Fibroblast of pulmonary artery (primary cell): ENCODE results near the gene ALG12.

ENCODE experiments used
- DNase-seq: peaks from one replicate; pipeline ENCODE4 v3.0.0-alpha.2; 2010; ENCODE audit warnings: low read depth
- H3K4me3 ChIP-seq: replicated peaks from 2 replicates; pipeline ENCODE4 v1.5.1; 2011; ENCODE audit warnings: low read depth, mild to moderate bottlenecking, control low read depth, low read length, moderate library complexity
- TF ChIP-seq, protein P1 (sequence below): IDR thresholded peaks from 2 replicates; pipeline ENCODE4 v1.5.1; 2011; ENCODE audit warnings: mild to moderate bottlenecking, control low read depth, low read length, inconsistent platforms; ENCODE audit errors: missing control alignments

Gene ALG12

GRCh38 chr22:49917974-49918910 lies at the start of gene ALG12, which contains the start of gene CRELD2:
ALG12 (minus strand) TSS chr22:49918438; CDS start chr22:49913765, 4,673 bp downstream.
CRELD2 (plus strand) TSS chr22:49918634; CDS start chr22:49918770, 136 bp downstream.
- peak; percentile 97 for DNase-seq
- TF ChIP-seq, protein P1, sequence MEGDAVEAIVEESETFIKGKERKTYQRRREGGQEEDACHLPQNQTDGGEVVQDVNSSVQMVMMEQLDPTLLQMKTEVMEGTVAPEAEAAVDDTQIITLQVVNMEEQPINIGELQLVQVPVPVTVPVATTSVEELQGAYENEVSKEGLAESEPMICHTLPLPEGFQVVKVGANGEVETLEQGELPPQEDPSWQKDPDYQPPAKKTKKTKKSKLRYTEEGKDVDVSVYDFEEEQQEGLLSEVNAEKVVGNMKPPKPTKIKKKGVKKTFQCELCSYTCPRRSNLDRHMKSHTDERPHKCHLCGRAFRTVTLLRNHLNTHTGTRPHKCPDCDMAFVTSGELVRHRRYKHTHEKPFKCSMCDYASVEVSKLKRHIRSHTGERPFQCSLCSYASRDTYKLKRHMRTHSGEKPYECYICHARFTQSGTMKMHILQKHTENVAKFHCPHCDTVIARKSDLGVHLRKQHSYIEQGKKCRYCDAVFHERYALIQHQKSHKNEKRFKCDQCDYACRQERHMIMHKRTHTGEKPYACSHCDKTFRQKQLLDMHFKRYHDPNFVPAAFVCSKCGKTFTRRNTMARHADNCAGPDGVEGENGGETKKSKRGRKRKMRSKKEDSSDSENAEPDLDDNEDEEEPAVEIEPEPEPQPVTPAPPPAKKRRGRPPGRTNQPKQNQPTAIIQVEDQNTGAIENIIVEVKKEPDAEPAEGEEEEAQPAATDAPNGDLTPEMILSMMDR, result no peak
- H3K4me3 ChIP-seq, result peak within 1 kb of the TSS; percentile 80

- DNase-seq, result no peak
- TF ChIP-seq, protein P1, result no peak
- H3K4me3 ChIP-seq, result no peak overlapping the region
These were observed 49.5 kb upstream of the ALG12 start for GRCh38 chr22:49967706-49968208.

DNA sequence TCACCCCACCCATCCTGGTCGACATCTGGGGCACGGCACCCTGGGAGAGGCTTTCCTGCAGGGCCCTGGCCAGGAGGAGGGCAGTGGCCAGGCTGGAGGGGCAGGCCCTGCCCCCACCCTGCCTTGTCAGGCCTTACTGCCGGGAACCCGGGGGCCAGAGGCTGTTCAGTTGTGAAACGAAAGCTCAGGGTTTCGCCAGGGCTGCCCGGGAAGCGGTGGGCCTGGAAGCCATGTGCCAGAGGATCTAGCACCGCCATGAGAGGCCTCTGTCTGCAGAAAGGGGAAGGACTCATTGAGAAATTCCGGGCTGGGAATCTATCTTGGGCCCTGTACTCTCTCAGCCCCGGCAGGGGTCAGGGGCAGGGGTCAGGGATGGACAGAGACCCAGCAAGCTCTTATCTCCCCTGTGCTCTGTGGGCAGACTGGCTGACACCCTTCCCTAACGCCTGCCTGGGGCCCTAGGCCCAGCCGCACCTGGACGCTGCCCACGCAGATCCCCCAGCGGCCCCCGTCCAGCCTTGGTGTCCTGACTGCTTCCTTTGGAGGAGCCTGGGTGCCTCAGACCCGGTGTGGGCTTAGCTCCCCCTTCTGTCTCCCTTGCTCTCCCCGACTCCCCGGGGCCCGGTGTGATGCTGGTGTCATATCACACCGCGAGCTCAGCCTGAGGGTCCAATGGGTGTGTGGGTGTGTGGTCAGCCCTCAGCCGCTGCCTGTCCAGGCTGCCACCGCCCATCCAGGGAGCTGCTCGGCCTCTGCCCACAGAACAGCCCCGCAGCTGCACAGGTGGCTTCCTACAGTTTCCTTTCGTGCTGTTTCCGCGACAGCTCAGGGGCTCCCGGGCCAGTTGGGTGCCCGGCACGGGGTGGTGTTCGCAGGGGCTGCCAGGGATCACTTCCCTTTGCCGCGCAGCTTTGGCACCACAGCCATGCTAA lies 48.8 kb upstream of the ALG12 start:
- TF ChIP-seq, protein P1, result no peak
- DNase-seq, result peak; percentile 48
- no peak overlapping the region for H3K4me3 ChIP-seq

- H3K4me3 ChIP-seq, result no peak overlapping the region
- DNase-seq, result no peak
- TF ChIP-seq, protein P1, result no peak
These were observed 48.0 kb upstream of the ALG12 start for GRCh38 chr22:49966041-49966773.

- no peak for DNase-seq
- H3K4me3 ChIP-seq, result no peak overlapping the region
- TF ChIP-seq, protein P1, result no peak
These were observed 47.1 kb upstream of the ALG12 start for GRCh38 chr22:49965091-49966040.
